ENCODE results near the gene MAP2K3.

The MAP2K3 gene

DNA sequence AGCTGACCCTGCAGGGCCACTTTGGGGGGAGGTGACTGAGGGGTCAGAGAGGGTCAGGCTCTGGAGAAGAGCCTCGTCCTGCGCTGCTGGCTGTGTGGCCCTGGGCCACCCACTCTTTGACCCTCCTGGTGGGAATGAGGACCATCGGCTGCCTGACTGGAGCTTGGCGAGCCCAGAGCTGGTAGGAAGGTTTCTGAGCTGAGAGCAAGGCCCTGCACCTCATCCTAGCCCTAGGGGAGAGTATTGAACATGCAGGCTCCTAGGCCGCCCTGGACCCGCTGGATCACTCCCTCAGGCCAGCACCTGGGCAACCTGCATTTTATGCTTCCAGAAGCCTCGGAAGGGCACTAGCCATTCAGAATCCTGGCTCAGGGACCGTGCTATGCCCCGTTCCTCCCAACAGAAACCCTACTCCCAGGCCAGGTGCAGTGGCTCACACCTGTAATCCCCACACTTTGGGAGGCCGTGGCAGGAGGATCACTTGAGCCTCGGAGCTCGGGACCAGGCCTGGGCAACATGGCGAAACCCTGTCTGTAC lies 14.5 kb downstream of the MAP2K3 start:
- H3K4me2 ChIP-seq (ENCODE audit: low read length, poor library complexity, severe bottlenecking) = no peak overlapping the region
- 67% methylated on average over 13 of the region's 13 CpGs for WGBS
- H2BK12ac ChIP-seq (ENCODE audit: low read length in 2 of 2) = no peak overlapping the region

DNA sequence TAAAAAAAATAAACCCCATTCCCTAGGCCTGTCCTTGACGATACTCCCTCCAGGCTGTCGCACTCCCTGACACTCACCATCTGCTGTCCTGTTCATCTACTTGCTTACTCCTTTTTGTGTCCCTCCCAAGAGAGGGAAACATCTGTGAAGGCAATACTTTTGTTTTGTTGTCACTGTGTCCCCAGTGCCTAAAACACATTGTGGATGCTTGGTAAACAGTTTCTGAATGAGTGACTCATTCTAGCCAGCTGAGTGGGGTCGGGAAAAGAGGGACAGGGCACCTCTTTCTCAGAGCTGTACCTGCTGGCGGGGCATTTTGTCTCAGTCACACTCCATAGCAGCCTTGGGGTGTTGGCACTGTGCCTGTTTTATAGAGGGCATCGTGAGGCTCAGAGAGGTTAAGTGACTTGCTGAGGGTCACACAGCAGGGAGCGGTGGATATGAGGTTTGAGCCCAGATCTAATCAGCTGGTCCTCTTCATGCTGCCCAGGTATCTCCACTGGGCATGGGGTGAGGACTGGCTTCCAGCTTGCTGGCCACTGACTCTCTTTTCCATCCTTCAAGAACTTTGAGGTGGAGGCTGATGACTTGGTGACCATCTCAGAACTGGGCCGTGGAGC lies 15.6 kb downstream of the MAP2K3 start:
- Histone ChIP-seq H2AFZ (ENCODE audit: low read depth, low read length) (no peak overlapping the region), H3K23ac (ENCODE audit: low read length in 2 of 2) (no peak overlapping the region), H3K4me2 (ENCODE audit: low read length, poor library complexity, severe bottlenecking) (no peak overlapping the region), H3K27ac (ENCODE audit: low read length, poor library complexity, severe bottlenecking) (no peak overlapping the region), H3K79me1 (replicated peaks; ENCODE audit: low read length, poor library complexity, severe bottlenecking) (peaks cover 21% of the 10 kb centered on the region), H2BK15ac (ENCODE audit: low read depth, poor library complexity, severe bottlenecking) (no peak overlapping the region), H3K4me1 (ENCODE audit: control insufficient read depth, insufficient read depth, low read depth, low read length) (peaks cover 10% of the 10 kb centered on the region), H3K4ac (ENCODE audit: low read depth in 1 of 2, low read length in 2 of 2) (no peak overlapping the region), H2AK5ac (ENCODE audit: low read length, severe bottlenecking) (no peak overlapping the region), H3K36me3 (ENCODE audit: control insufficient read depth in 1 of 2, insufficient read depth in 2 of 2, low read depth in 1 of 2, low read length in 2 of 2) (peaks cover 66 to 82% of the 10 kb centered on the region in 2 experiments), H4K8ac (ENCODE audit: low read length) (no peak overlapping the region), H3K27me3 (ENCODE audit: control insufficient read depth in 1 of 2, insufficient read depth in 1 of 2, low read length in 2 of 2) (no peaks in the 10 kb centered on the region), H2BK5ac (ENCODE audit: low read depth, low read length, poor library complexity, severe bottlenecking) (no peak overlapping the region), H3K4me3 (ENCODE audit: insufficient read depth in 1 of 2, low read depth in 1 of 2, low read length in 2 of 2) (no peak overlapping the region), H3K9ac (ENCODE audit: low read length) (no peak overlapping the region), H3K18ac (ENCODE audit: low read depth in 1 of 2, low read length in 2 of 2) (no peak overlapping the region), H2BK12ac (ENCODE audit: low read length in 2 of 2) (no peak overlapping the region), H4K91ac (ENCODE audit: low read length) (peak overlapping the region; percentile 32), H3K9me3 (ENCODE audit: control insufficient read depth, low read length) (no peaks in the 10 kb centered on the region), H2BK120ac (ENCODE audit: low read depth, low read length) (no peak overlapping the region), H3K14ac (ENCODE audit: low read length in 2 of 2) (no peak overlapping the region)
- no peak for DNase-seq
- WGBS = 59% methylated on average over 7 of the region's 7 CpGs

More for the DNA sequence above, 14.5 kb downstream of the MAP2K3 start:
- Histone ChIP-seq H3K79me1 (replicated peaks; ENCODE audit: low read length, poor library complexity, severe bottlenecking) (peaks cover 25% of the 10 kb centered on the region), H3K23ac (ENCODE audit: low read length in 2 of 2) (no peak overlapping the region), H3K9me3 (ENCODE audit: control insufficient read depth, low read length) (no peaks in the 10 kb centered on the region), H3K14ac (ENCODE audit: low read length in 2 of 2) (no peak overlapping the region), H2BK15ac (ENCODE audit: low read depth, poor library complexity, severe bottlenecking) (no peak overlapping the region), H3K27me3 (ENCODE audit: control insufficient read depth in 1 of 2, insufficient read depth in 1 of 2, low read length in 2 of 2) (no peaks in the 10 kb centered on the region), H3K4me3 (ENCODE audit: insufficient read depth in 1 of 2, low read depth in 1 of 2, low read length in 2 of 2) (no peak overlapping the region), H4K91ac (ENCODE audit: low read length) (no peak overlapping the region), H2AK5ac (ENCODE audit: low read length, severe bottlenecking) (no peak overlapping the region), H3K18ac (ENCODE audit: low read depth in 1 of 2, low read length in 2 of 2) (no peak overlapping the region), H2AFZ (ENCODE audit: low read depth, low read length) (no peak overlapping the region), H3K4ac (ENCODE audit: low read depth in 1 of 2, low read length in 2 of 2) (no peak overlapping the region), H3K4me1 (ENCODE audit: control insufficient read depth, insufficient read depth, low read depth, low read length) (peaks cover 12% of the 10 kb centered on the region), H2BK5ac (ENCODE audit: low read depth, low read length, poor library complexity, severe bottlenecking) (no peak overlapping the region), H3K9ac (ENCODE audit: low read length) (no peak overlapping the region), H3K36me3 (ENCODE audit: control insufficient read depth in 1 of 2, insufficient read depth in 2 of 2, low read depth in 1 of 2, low read length in 2 of 2) (peaks cover 62 to 83% of the 10 kb centered on the region in 2 experiments), H4K8ac (ENCODE audit: low read length) (no peak overlapping the region), H2BK120ac (ENCODE audit: low read depth, low read length) (no peak overlapping the region), H3K27ac (ENCODE audit: low read length, poor library complexity, severe bottlenecking) (no peak overlapping the region)
- no peak for DNase-seq

DNA sequence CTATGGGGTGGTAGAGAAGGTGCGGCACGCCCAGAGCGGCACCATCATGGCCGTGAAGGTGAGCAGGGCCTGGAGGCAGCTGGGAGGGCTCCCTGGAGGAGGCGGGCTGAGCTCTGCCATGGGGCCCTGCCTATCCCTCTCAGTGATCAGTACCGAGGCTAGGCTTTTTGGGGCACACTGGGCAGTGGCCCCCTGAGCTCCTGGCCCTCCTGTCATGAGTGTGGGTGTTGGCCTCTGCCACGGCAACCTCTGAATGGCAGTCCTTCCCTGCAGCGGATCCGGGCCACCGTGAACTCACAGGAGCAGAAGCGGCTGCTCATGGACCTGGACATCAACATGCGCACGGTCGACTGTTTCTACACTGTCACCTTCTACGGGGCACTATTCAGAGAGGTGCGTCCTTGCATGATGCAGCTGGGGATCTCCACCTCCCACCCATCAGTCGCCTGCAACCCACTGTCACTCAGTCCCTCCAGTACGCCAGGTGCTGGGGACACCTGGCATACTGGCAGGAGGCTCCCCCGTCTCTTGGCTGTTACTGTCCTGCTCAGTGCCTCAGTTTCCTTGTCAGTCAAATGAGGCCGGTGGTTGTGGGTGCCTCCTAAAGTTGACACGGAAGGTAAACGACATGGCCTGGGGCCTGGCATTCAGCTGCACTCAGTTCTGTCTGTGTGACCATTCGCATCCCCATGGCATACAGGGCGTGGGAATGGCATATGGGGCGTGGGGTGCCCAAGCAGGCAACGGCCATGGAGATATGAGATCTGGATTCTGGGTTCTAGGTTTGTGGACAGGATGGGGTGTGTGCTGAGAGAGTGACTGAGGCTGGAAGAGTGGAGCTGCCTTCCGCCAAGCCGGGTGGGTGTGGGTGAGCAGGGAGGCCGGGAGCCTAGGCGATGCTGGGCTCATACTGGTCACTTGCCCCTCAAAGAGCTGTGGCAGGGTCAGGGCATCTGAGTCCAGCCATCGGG lies 16.4 kb downstream of the MAP2K3 start:
- Histone ChIP-seq H3K9ac (ENCODE audit: low read length) (no peak overlapping the region), H3K4me2 (ENCODE audit: low read length, poor library complexity, severe bottlenecking) (no peak overlapping the region), H3K4ac (ENCODE audit: low read depth in 1 of 2, low read length in 2 of 2) (no peak overlapping the region), H2BK5ac (ENCODE audit: low read depth, low read length, poor library complexity, severe bottlenecking) (no peak overlapping the region), H4K91ac (ENCODE audit: low read length) (peak overlapping the region; percentile 32), H2BK15ac (ENCODE audit: low read depth, poor library complexity, severe bottlenecking) (no peak overlapping the region), H3K27me3 (ENCODE audit: control insufficient read depth in 1 of 2, insufficient read depth in 1 of 2, low read length in 2 of 2) (no peaks in the 10 kb centered on the region), H3K79me1 (replicated peaks; ENCODE audit: low read length, poor library complexity, severe bottlenecking) (peaks cover 20% of the 10 kb centered on the region), H3K18ac (ENCODE audit: low read depth in 1 of 2, low read length in 2 of 2) (no peak overlapping the region), H3K4me1 (ENCODE audit: control insufficient read depth, insufficient read depth, low read depth, low read length) (peaks cover 7% of the 10 kb centered on the region), H2BK12ac (ENCODE audit: low read length in 2 of 2) (no peak overlapping the region), H3K23ac (ENCODE audit: low read length in 2 of 2) (no peak overlapping the region), H3K9me3 (ENCODE audit: control insufficient read depth, low read length) (no peaks in the 10 kb centered on the region), H4K8ac (ENCODE audit: low read length) (no peak overlapping the region), H3K36me3 (ENCODE audit: control insufficient read depth in 1 of 2, insufficient read depth in 2 of 2, low read depth in 1 of 2, low read length in 2 of 2) (peaks cover 71 to 82% of the 10 kb centered on the region in 2 experiments), H3K14ac (ENCODE audit: low read length in 2 of 2) (no peak overlapping the region), H2AFZ (ENCODE audit: low read depth, low read length) (no peak overlapping the region), H3K27ac (ENCODE audit: low read length, poor library complexity, severe bottlenecking) (no peak overlapping the region), H2BK120ac (ENCODE audit: low read depth, low read length) (no peak overlapping the region), H3K4me3 (ENCODE audit: insufficient read depth in 1 of 2, low read depth in 1 of 2, low read length in 2 of 2) (no peak overlapping the region), H2AK5ac (ENCODE audit: low read length, severe bottlenecking) (no peak overlapping the region)
- 77% methylated on average over 31 of the region's 31 CpGs for WGBS
- no peak for DNase-seq
